GM23338 (cell line): ENCODE data around the gene POLD3. TPM values are rescaled to one million over a fixed set of nuclear protein-coding genes. Genes with fewer than 3 reads are reported as not detected.

Experiments used
- ATAC-seq: fragments of 200-7000 bp; cut with Tn5 transposase; 3 replicates; pipeline ENCODE4 v1.9.1; 2020
- DNase-seq: peaks from one replicate; pipeline ENCODE4 v3.0.0-alpha.2; 2015; ENCODE audit warnings: low spot score
- H2AFZ ChIP-seq: fragments of 200-600 bp; sonication (generic); 2 replicates; pipeline ENCODE4 v1.8.0; 2016; ENCODE audit warnings: antibody characterized with exemption, mild to moderate bottlenecking, moderate library complexity
- H3F3A ChIP-seq: fragments of 200-600 bp; sonication (generic); replicated peaks from 2 replicates; pipeline ENCODE4 v1.8.0; 2017; ENCODE audit warnings: antibody characterized with exemption, mixed run types, low read depth
- H3K27ac ChIP-seq: fragments of 200-600 bp; sonication (generic); 2 replicates; pipeline ENCODE4 v1.6.1; 2016; ENCODE audit warnings: low read depth
- H3K27me3 ChIP-seq: fragments of 200-600 bp; sonication (generic); 2 replicates; pipeline ENCODE4 v1.8.0; 2016; ENCODE audit warnings: mild to moderate bottlenecking, mixed run types, moderate library complexity; ENCODE audit not compliant: insufficient read depth
- H3K36me3 ChIP-seq: fragments of 200-600 bp; sonication (generic); 2 replicates; pipeline ENCODE4 v1.8.0; 2016; ENCODE audit warnings: mild to moderate bottlenecking; ENCODE audit not compliant: insufficient read depth
- H3K4me1 ChIP-seq: fragments of 200-600 bp; sonication (generic); 2 replicates; pipeline ENCODE4 v1.8.0; 2016; ENCODE audit warnings: mild to moderate bottlenecking, moderate library complexity; ENCODE audit not compliant: insufficient read depth
- H3K4me2 ChIP-seq: fragments of 200-600 bp; sonication (generic); 2 replicates; pipeline ENCODE4 v1.7.1; 2017; ENCODE audit warnings: mixed run types
- H3K4me3 ChIP-seq: fragments of 200-600 bp; sonication (generic); 2 replicates; pipeline ENCODE4 v1.6.1; 2016; ENCODE audit warnings: mixed run types
- H3K79me2 ChIP-seq: fragments of 200-600 bp; sonication (generic); replicated peaks from 2 replicates; pipeline ENCODE4 v1.8.0; 2017; ENCODE audit warnings: mild to moderate bottlenecking; ENCODE audit not compliant: insufficient read depth
- H3K9me2 ChIP-seq: fragments of 200-600 bp; sonication (generic); 2 replicates; pipeline ENCODE4 v1.8.0; 2017; ENCODE audit not compliant: insufficient read depth
- H4K20me1 ChIP-seq: fragments of 200-600 bp; sonication (generic); replicated peaks from 2 replicates; pipeline ENCODE4 v1.8.0; 2017; ENCODE audit warnings: mild to moderate bottlenecking; ENCODE audit not compliant: insufficient read depth
- H3K27ac Mint-ChIP-seq: 2 replicates; pipeline ENCODE4 v1.8.0; 2020; ENCODE audit warnings: inconsistent platforms, mild to moderate bottlenecking, moderate library complexity, mixed read lengths
- H3K27me3 Mint-ChIP-seq: 3 replicates; pipeline ENCODE4 v1.8.0; 2022; ENCODE audit warnings: low read depth, mild to moderate bottlenecking, moderate library complexity, mixed read lengths, inconsistent platforms; ENCODE audit not compliant: insufficient read depth, poor library complexity
- H3K36me3 Mint-ChIP-seq: 3 replicates; pipeline ENCODE4 v1.8.0; 2021; ENCODE audit warnings: low read depth, mild to moderate bottlenecking, inconsistent platforms, moderate library complexity, mixed read lengths
- H3K4me1 Mint-ChIP-seq: 3 replicates; pipeline ENCODE4 v1.8.0; 2020; ENCODE audit warnings: mild to moderate bottlenecking, inconsistent platforms, mixed read lengths
- H3K4me3 Mint-ChIP-seq: 3 replicates; pipeline ENCODE4 v1.8.0; 2021; ENCODE audit warnings: moderate library complexity, mild to moderate bottlenecking, inconsistent platforms, mixed read lengths
- H3K9me3 Mint-ChIP-seq: 3 replicates; pipeline ENCODE4 v1.8.0; 2020; ENCODE audit warnings: moderate library complexity, mild to moderate bottlenecking, inconsistent platforms, mixed read lengths
- CREB1 ChIP-seq: fragments of 250-450 bp; sonication (Bioruptor Pico); IDR thresholded peaks from 2 replicates; pipeline ENCODE4 v1.5.0; 2020; ENCODE audit warnings: low read depth, mild to moderate bottlenecking, moderate library complexity
- CTCF ChIP-seq, 2 experiments: fragments of 200-600 bp in 1 of 2; sonication (generic) in 1 of 2; conservative IDR thresholded peaks; 2 replicates each; pipeline versions ENCODE4 v1.5.1 to v1.6.1; 2016 to 2017; ENCODE audit warnings: antibody characterized with exemption in 2 of 2, low read depth in 2 of 2, mild to moderate bottlenecking in 2 of 2, moderate library complexity in 1 of 2
- ETS1 ChIP-seq: IDR thresholded peaks from 2 replicates; pipeline ENCODE4 v1.6.1; 2016; ENCODE audit warnings: antibody characterized with exemption
- EZH2phosphoT487 ChIP-seq: fragments of 200-600 bp; sonication (generic); IDR thresholded peaks from one replicate; pipeline ENCODE4 v1.8.1; 2018; ENCODE audit warnings: antibody characterized with exemption; ENCODE audit not compliant: unreplicated experiment
- POLR2AphosphoS5 ChIP-seq: IDR thresholded peaks from 2 replicates; pipeline ENCODE4 v1.6.1; 2016; ENCODE audit warnings: antibody characterized with exemption, low read depth
- ZNF462 ChIP-seq: fragments of 250-450 bp; sonication (Bioruptor Pico); IDR thresholded peaks from 2 replicates; pipeline ENCODE4 v1.5.0; 2020; ENCODE audit warnings: mild to moderate bottlenecking, moderate library complexity
- polyA plus RNA-seq: library from polyadenylated mRNA; unstranded; fragments of >200 nt; fragmentation: Nextera tagmentation; extraction: Ambion mirVana; gene quantifications from 2 replicates; pipeline ENCODE4 v1.2.1, GENCODE V29; 2016
- total RNA-seq: library from RNA; depleted of rRNA; stranded (reverse); fragments of >200 nt; shearing (Covaris generic); gene quantifications from 2 replicates; pipeline ENCODE4 v1.2.3, GENCODE V29; 2014

Gene POLD3
- total and polyA plus RNA-seq, 2 experiments from 2014 or later, result 21.9 to 50.1 TPM

GRCh38 chr11:74568028-74568427 is 24.4 kb upstream of the POLD3 start (continued):
- TF ChIP-seq ZNF462 (CRISPR knock-in tag) (no peak), ETS1 (no peak)

GRCh38 chr11:74570266-74571061 is 21.9 kb upstream of the POLD3 start:
- Mint-ChIP-seq H3K4me3 (no peak overlapping the region), H3K36me3 (no peaks in the 10 kb centered on the region), H3K4me1 (no peaks in the 10 kb centered on the region), H3K27ac (no peak overlapping the region), H3K9me3 (no peaks in the 10 kb centered on the region), H3K27me3 (peaks cover 4% of the 10 kb centered on the region)
- Histone ChIP-seq H3K27me3 (no peaks in the 10 kb centered on the region), H3K4me2 (no peak overlapping the region), H3K27ac (no peak overlapping the region), H3K4me1 (no peaks in the 10 kb centered on the region), H3K4me3 (no peak overlapping the region), H3K9me2 (no peaks in the 10 kb centered on the region), H3K79me2 (no peaks in the 10 kb centered on the region), H2AFZ (no peak overlapping the region), H4K20me1 (no peaks in the 10 kb centered on the region), H3F3A (no peaks in the 10 kb centered on the region), H3K36me3 (no peaks in the 10 kb centered on the region)
- DNase-seq (peak; percentile 75), ATAC-seq (peak; percentile 96)
- TF ChIP-seq CREB1, result no peak
- no peak for TF ChIP-seq ETS1
- no peak for TF ChIP-seq POLR2AphosphoS5
- TF ChIP-seq EZH2phosphoT487, result no peak
- peak; percentile 82 to 93 for TF ChIP-seq CTCF (conservative IDR thresholded peaks at IDR 0.05; ENCODE audit: low read depth in 2 of 2)
